Colon (tissue), 2 donors: ENCODE measurements around the gene MTG2.

Experiments
- FAIRE-seq: peaks from 2 replicates; lab custom pipeline; 2012; peaks lifted over from hg19 to GRCh38; lab: Jason Lieb, UNC
- donor health status: control.
- donor health status: control.

The MTG2 gene

GRCh38 chr20:62163485-62163865 lies 19.4 kb upstream of the MTG2 start:
- no peak for FAIRE-seq

GRCh38 chr20:62163986-62164762 lies 18.7 kb upstream of the MTG2 start:
- no peak for FAIRE-seq

GRCh38 chr20:62164879-62165761 lies 17.7 kb upstream of the MTG2 start:
- FAIRE-seq, result no peak

- no peak for FAIRE-seq
Observed at GRCh38 chr20:62165762-62166399, 16.9 kb upstream of the MTG2 start.

- FAIRE-seq, result no peak
Observed at GRCh38 chr20:62167474-62167873, 15.4 kb upstream of the MTG2 start.

GRCh38 chr20:62168061-62168460 lies 14.8 kb upstream of the MTG2 start:
- no peak for FAIRE-seq

- FAIRE-seq, result no peak
Observed at GRCh38 chr20:62168890-62169435, 13.9 kb upstream of the MTG2 start.

- no peak for FAIRE-seq
Observed at GRCh38 chr20:62170536-62170935, 12.3 kb upstream of the MTG2 start.

GRCh38 chr20:62171245-62171644 lies 11.6 kb upstream of the MTG2 start:
- no peak for FAIRE-seq

GRCh38 chr20:62172666-62173065 lies 10.2 kb upstream of the MTG2 start:
- no peak for FAIRE-seq

- no peak for FAIRE-seq
Observed at GRCh38 chr20:62174021-62174804, 8.6 kb upstream of the MTG2 start.

- no peak for FAIRE-seq
Observed at GRCh38 chr20:62174870-62175624, 7.8 kb upstream of the MTG2 start.

GRCh38 chr20:62175711-62176110 lies 7.1 kb upstream of the MTG2 start:
- no peak for FAIRE-seq

- FAIRE-seq, result no peak
Observed at GRCh38 chr20:62176866-62177265, 6.0 kb upstream of the MTG2 start.

GRCh38 chr20:62177307-62177706 lies 5.5 kb upstream of the MTG2 start:
- no peak for FAIRE-seq

- FAIRE-seq, result no peak
Observed at GRCh38 chr20:62178316-62179161, 4.3 kb upstream of the MTG2 start.

GRCh38 chr20:62179162-62179504 lies 3.7 kb upstream of the MTG2 start:
- no peak for FAIRE-seq

- FAIRE-seq, result no peak
Observed at GRCh38 chr20:62181808-62182207, 1.0 kb upstream of the MTG2 start.

GRCh38 chr20:62183426-62184142 lies 756 bp downstream of the MTG2 start:
- no peak for FAIRE-seq

GRCh38 chr20:62186096-62186426 lies 3.2 kb downstream of the MTG2 start:
- no peak for FAIRE-seq
